A549 (cell line): ENCODE data around the gene ACBD6. TPM values are rescaled to one million over a fixed set of nuclear protein-coding genes. Genes with fewer than 3 reads are reported as not detected.

Experiments
- ATAC-seq, 2 experiments: fragments of 200-7000 bp in 1 of 2; fragments of >200 bp in 1 of 2; cut with Nextera tagmentation in 1 of 2; cut with Tn5 transposase in 1 of 2; 3 replicates each; pipeline versions ENCODE4 v1.8.0 to v1.9.1; 2018 to 2020; ENCODE audit warnings: mild to moderate bottlenecking in 1 of 2, moderate library complexity in 1 of 2
- CTCF ChIA-PET: fragments of 300-600 bp; sonication (Branson Sonifier 250); formaldehyde crosslinking; extraction: SDS; loops from one replicate; lab custom pipeline; 2021; ENCODE audit warnings: antibody characterized with exemption, inconsistent platforms; lab: Yijun Ruan, JAX
- POLR2A ChIA-PET: fragments of 350-600 bp; formaldehyde crosslinking; extraction: SDS; loops from one replicate; lab custom pipeline; 2021; ENCODE audit warnings: antibody characterized with exemption, inconsistent platforms; lab: Yijun Ruan, JAX
- DNase-seq, 2 experiments: peaks; one replicate each; pipeline versions ENCODE4 v3.0.0 to v3.0.0-alpha.2; 2011 to 2016; ENCODE audit warnings: low read depth in 1 of 2, low spot score in 1 of 2
- FAIRE-seq: peaks from 2 replicates; lab custom pipeline; 2011; peaks lifted over from hg19 to GRCh38; lab: Jason Lieb, UNC
- H3K27ac ChIP-seq, 2 experiments: fragments of >200 bp; sonication (Bioruptor Twin); formaldehyde crosslinking; 3 replicates each; pipeline ENCODE4 v1.5.1; 2016 to 2017
- H3K4me1 ChIP-seq: fragments of >200 bp; sonication (Bioruptor Twin); formaldehyde crosslinking; 3 replicates; pipeline ENCODE4 v1.6.1; 2016
- H3K4me2 ChIP-seq: fragments of >200 bp; sonication (Bioruptor Twin); formaldehyde crosslinking; 3 replicates; pipeline ENCODE4 v1.6.1; 2016
- H3K4me3 ChIP-seq: fragments of >200 bp; sonication (Bioruptor Twin); formaldehyde crosslinking; 3 replicates; pipeline ENCODE4 v1.5.1; 2016
- H3K9me3 ChIP-seq: fragments of >200 bp; sonication (Bioruptor Twin); formaldehyde crosslinking; 3 replicates; pipeline ENCODE4 v1.6.1; 2016
- BCL3 ChIP-seq: fragments of >200 bp; sonication (Bioruptor Twin); formaldehyde crosslinking; IDR thresholded peaks from 3 replicates; pipeline ENCODE4 v1.6.1; 2016
- BHLHE40 ChIP-seq: IDR thresholded peaks from 2 replicates; pipeline ENCODE4 v1.6.1; 2012; ENCODE audit warnings: low read depth, low read length, inconsistent platforms
- E2F6 ChIP-seq: IDR thresholded peaks from 2 replicates; pipeline ENCODE4 v1.6.1; 2012; ENCODE audit warnings: low read depth, borderline replicate concordance
- EP300 ChIP-seq, 2 experiments: fragments of >200 bp; sonication (Bioruptor Twin); formaldehyde crosslinking; IDR thresholded peaks; 2 replicates in 1 of 2; 3 replicates in 1 of 2; pipeline ENCODE4 v1.6.1; 2016 to 2017
- FOXS1 ChIP-seq: fragments of 250-450 bp; sonication (Bioruptor Pico); IDR thresholded peaks from 2 replicates; pipeline ENCODE4 v1.5.0; 2020; ENCODE audit warnings: mild to moderate bottlenecking, moderate library complexity
- GATA3 ChIP-seq: IDR thresholded peaks from 2 replicates; pipeline ENCODE4 v1.6.1; 2012; ENCODE audit warnings: borderline replicate concordance
- HOXB5 ChIP-seq: fragments of 250-450 bp; sonication (Bioruptor Pico); IDR thresholded peaks from 2 replicates; pipeline ENCODE4 v1.5.0; 2020; ENCODE audit warnings: mild to moderate bottlenecking, moderate library complexity
- KDM5A ChIP-seq: fragments of 200-600 bp; sonication (generic); IDR thresholded peaks from 2 replicates; pipeline ENCODE4 v1.6.1; 2016; ENCODE audit warnings: antibody characterized with exemption, mild to moderate bottlenecking
- MAX ChIP-seq: IDR thresholded peaks from 2 replicates; pipeline ENCODE4 v1.6.1; 2012
- NFE2L2 ChIP-seq: fragments of 150-350 bp; conservative IDR thresholded peaks from 2 replicates; pipeline ENCODE4 v1.6.1; 2014; ENCODE audit warnings: low read length
- PHF8 ChIP-seq: fragments of 200-600 bp; sonication (generic); IDR thresholded peaks from 2 replicates; pipeline ENCODE4 v1.6.1; 2016; ENCODE audit warnings: low read depth, mild to moderate bottlenecking, antibody characterized with exemption, moderate library complexity, borderline replicate concordance
- POLR2AphosphoS2 ChIP-seq: conservative IDR thresholded peaks from 2 replicates; pipeline ENCODE4 v1.6.1; 2012; ENCODE audit warnings: low read length, improper control_type of control experiment, inconsistent platforms
- RARB ChIP-seq: fragments of 250-450 bp; sonication (Bioruptor Pico); IDR thresholded peaks from 2 replicates; pipeline ENCODE4 v1.8.0; 2021; ENCODE audit warnings: mild to moderate bottlenecking, moderate library complexity
- REST ChIP-seq: fragments of 200-600 bp; sonication (generic); IDR thresholded peaks from 2 replicates; pipeline ENCODE4 v1.6.1; 2016; ENCODE audit warnings: antibody characterized with exemption, mild to moderate bottlenecking, moderate library complexity
- ZNF302 ChIP-seq: fragments of 250-450 bp; sonication (Bioruptor Pico); IDR thresholded peaks from 2 replicates; pipeline ENCODE4 v1.9.0; 2021; ENCODE audit warnings: inconsistent platforms, mild to moderate bottlenecking, moderate library complexity
- WGBS: methylation state at CpG from one replicate; pipeline ENCODE4 v1.1.6; 2017; ENCODE audit errors: missing lambda C conversion rate; 5-methylcytosine and 5-hydroxymethylcytosine counted together
- polyA plus RNA-seq, 4 experiments: library from polyadenylated mRNA; depleted of rRNA in 3 of 4; stranded (reverse); fragments of >200 nt; fragmentation: RNase III in 1 of 4; extraction: RNeasy Plus Mini Kit Qiagen cat#74134 plus additional on column Dnase treatment in 1 of 4; gene quantifications; 2 replicates in 3 of 4; 3 replicates in 1 of 4; pipeline ENCODE4 v1.2.3, GENCODE V29; 2011 to 2017

Gene ACBD6
- polyA plus RNA-seq, 2 of the 4 experiments (the other 2 are of a cell fraction): 61.4 to 91.3 TPM

GRCh38 chr1:180243517-180244221 is 258.7 kb downstream of the ACBD6 start:
- H3K4me1 ChIP-seq: peaks cover 13% of the 10 kb centered on the region; the same call in 2 of the 3 replicates
- DNase-seq (peak; percentile 36 to 38), ATAC-seq (peak in 1 of 2 experiments; percentile 71; a peak in 4 of 6 replicates), FAIRE-seq (no peak)
- no peaks in the 10 kb centered on the region for H3K9me3 ChIP-seq
- POLR2A ChIA-PET: no interaction called here
- no peak overlapping the region for H3K27ac ChIP-seq
- no peak overlapping the region for H3K4me2 ChIP-seq
- H3K4me3 ChIP-seq: no peak overlapping the region
- TF ChIP-seq BHLHE40: no peak
- no peak for TF ChIP-seq ZNF302 (CRISPR knock-in tag)
- no peak for TF ChIP-seq BCL3
- TF ChIP-seq POLR2AphosphoS2: no peak
- TF ChIP-seq REST: no peak
- no peak for TF ChIP-seq EP300 (IDR thresholded peaks at IDR 0.05)
- no peak for TF ChIP-seq RARB (CRISPR knock-in tag)
- no peak for TF ChIP-seq HOXB5 (CRISPR knock-in tag)
- TF ChIP-seq MAX: no peak
- no peak for TF ChIP-seq GATA3
- TF ChIP-seq PHF8: no peak
- no peak for TF ChIP-seq FOXS1 (CRISPR knock-in tag)
- no peak for TF ChIP-seq NFE2L2
- TF ChIP-seq E2F6: no peak
- CTCF ChIA-PET: interaction anchor here (0.9 to 1.9 kb wide), 5 partner anchors 9 to 234 kb away, joined by 3 to 15 read pairs (median 4); no protein-coding TSS in a partner anchor
- 77% methylated on average over 11 of the region's 11 CpGs for WGBS

GRCh38 chr1:180241716-180242544 is 260.4 kb downstream of the ACBD6 start:
- H3K27ac ChIP-seq: no peak overlapping the region
- peaks cover 9% of the 10 kb centered on the region; the same call in 2 of the 3 replicates for H3K4me1 ChIP-seq
- no peak for DNase-seq
- H3K4me2 ChIP-seq: no peak overlapping the region
- 72% methylated on average over 8 of the region's 8 CpGs for WGBS
- POLR2A ChIA-PET: no interaction called here
- TF ChIP-seq REST: peak; percentile 79
- no peak for TF ChIP-seq KDM5A
- TF ChIP-seq, all 56 proteins: peak for 1
- Histone ChIP-seq H3K4me3 (no peak overlapping the region), H3K9me3 (no peaks in the 10 kb centered on the region)
- ATAC-seq (peak in 1 of 2 experiments; percentile 31; a peak in 2 of 6 replicates), FAIRE-seq (no peak)
- CTCF ChIA-PET: interaction anchor here (0.6 to 2.2 kb wide), 6 partner anchors 10 to 54 kb away, joined by 3 to 7 read pairs (median 4); no protein-coding TSS in a partner anchor
